RKO (cell line): ENCODE data around the gene SEMA7A.
A peak's percentile ranks its signal among the peaks of the same experiment; 100 is the strongest.
"Not testable (repeated sequence)": the region's sequence is repeated elsewhere in the genome, so short reads cannot be mapped to it uniquely, and the experiment has no call there.

Source experiments
- DNase-seq: peaks from one replicate; pipeline ENCODE4 v3.0.0-alpha.2; 2016; ENCODE audit warnings: low spot score

Gene SEMA7A, protein sequence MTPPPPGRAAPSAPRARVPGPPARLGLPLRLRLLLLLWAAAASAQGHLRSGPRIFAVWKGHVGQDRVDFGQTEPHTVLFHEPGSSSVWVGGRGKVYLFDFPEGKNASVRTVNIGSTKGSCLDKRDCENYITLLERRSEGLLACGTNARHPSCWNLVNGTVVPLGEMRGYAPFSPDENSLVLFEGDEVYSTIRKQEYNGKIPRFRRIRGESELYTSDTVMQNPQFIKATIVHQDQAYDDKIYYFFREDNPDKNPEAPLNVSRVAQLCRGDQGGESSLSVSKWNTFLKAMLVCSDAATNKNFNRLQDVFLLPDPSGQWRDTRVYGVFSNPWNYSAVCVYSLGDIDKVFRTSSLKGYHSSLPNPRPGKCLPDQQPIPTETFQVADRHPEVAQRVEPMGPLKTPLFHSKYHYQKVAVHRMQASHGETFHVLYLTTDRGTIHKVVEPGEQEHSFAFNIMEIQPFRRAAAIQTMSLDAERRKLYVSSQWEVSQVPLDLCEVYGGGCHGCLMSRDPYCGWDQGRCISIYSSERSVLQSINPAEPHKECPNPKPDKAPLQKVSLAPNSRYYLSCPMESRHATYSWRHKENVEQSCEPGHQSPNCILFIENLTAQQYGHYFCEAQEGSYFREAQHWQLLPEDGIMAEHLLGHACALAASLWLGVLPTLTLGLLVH

DNA sequence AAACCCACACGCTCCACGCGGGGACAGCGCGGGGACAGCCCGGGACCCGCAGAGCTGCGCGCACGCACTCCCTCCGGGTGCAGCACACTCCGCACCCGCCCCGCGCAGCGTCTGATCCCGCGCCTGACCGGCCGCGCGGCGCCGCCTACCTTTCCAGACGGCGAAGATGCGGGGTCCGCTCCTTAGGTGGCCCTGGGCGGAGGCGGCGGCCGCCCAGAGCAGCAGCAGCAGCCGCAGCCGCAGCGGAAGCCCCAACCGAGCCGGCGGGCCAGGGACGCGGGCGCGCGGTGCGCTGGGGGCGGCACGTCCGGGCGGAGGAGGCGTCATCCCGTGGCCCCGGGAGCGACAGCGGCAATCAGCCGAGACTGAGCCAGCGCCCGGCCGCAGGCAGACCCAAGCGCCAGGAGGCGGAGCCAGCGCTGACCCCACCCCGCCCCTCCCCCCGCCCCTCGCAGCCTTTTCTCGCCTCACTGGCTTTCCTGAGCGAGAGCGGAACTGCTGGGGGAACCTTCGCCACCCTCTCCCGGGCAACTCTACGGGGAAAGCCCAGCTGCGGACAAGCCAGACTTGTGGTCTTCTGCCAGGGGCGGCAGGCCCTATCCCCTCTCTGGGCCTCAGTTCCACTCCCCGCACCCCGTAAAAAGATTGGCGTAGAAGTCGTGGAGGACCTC lies at the start of gene SEMA7A:
Gene SEMA7A, minus strand, starts transcription at position 367 of the 671 bp plus-strand sequence. Its CDS starts 40 bp downstream, at position 327.
- DNase-seq: no peak

DNA sequence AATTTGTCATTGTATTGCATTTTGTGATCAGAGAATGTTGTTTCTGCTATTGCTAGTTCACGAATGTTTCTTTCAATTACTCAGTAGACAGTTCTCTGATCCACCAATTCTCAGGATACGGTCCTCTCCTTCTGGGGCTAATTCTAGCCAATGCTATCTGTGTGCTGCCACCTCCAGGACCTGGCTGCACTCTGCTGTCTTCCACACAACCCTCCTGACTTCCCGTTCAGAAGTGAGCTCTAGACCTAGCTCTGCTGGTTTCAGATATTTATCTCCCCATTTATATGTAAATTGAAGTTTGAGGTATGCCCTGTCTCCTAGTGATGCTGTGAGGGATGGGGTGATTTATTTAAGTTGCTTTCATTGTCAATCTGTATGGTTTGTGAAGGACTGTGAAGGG lies 48.9 kb upstream of the SEMA7A start:
- DNase-seq: peak; percentile 26

DNA sequence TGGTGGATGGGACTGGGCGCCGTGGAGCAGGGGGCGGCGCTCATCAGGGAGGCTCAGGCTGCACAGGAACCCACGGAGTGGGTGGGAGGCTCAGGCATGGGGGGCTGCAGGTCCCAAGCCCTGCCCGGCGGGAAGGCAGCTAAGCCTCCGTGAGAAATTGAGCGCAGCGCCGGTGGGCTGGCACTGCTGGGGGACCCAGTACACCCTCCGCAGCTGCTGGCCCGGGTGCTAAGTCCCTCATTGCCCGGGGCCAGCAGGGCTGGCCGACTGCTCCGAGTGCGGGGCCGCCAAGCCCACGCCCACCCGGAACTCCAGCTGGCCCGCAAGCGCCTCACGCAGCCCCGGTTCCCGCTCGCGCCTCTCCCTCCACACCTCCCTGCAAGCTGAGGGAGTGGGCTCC lies 46.6 kb upstream of the SEMA7A start:
- DNase-seq: not testable (repeated sequence)

DNA sequence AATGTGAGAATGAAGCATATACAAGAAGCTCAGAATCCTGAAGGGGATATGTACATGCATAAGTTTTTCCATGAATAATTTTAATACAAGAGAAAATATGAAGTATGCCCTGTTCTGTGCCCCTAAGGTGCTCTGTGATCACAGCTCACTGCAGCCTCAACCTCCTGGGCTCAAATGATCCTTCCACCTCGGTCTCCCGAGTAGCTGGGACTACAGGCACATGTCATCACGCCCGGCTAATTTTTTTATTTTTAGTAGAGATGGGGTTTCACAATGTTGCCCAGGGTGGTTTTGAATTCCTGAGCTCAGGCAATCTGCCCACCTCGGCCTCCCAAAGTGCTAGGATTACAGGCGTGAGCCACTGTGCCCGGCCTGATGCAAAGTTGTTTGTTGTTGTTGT lies 37.9 kb upstream of the SEMA7A start:
- DNase-seq: not testable (repeated sequence)

DNA sequence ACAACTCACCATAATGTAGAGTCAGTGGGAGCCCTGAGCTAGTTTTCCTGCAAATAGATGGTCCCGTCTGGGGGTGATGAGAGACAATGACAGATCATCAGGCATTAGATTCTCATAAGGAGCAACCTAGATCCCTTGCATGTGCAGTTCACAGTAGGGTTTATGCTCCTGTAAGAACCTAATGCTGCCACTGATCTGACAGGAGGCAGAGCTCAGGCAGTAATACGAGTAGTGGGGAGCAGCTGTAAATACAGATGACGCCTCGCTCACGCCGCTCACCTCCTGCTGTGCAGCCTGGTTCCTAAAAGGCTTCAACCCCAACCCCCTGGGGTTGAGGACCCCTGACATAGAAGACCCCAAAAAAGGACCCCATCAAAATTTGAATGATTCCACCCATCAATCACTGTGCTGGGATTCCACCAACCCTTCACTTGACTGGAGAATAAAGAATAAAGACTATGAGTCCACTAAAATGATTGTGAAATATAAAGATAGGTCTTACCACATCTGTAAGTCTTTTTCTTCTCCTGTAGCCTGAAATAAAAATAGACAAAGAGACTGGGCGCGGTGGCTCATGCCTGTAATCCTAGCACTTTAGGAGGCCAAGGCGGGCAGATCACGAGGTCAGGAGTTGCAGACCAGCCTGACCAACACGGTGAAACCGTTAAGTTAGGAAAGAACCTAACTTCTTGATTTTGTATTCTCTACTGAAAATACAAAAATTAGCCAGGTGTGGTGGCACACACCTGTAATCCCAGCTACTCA lies 37.1 kb upstream of the SEMA7A start:
- DNase-seq: no peak

DNA sequence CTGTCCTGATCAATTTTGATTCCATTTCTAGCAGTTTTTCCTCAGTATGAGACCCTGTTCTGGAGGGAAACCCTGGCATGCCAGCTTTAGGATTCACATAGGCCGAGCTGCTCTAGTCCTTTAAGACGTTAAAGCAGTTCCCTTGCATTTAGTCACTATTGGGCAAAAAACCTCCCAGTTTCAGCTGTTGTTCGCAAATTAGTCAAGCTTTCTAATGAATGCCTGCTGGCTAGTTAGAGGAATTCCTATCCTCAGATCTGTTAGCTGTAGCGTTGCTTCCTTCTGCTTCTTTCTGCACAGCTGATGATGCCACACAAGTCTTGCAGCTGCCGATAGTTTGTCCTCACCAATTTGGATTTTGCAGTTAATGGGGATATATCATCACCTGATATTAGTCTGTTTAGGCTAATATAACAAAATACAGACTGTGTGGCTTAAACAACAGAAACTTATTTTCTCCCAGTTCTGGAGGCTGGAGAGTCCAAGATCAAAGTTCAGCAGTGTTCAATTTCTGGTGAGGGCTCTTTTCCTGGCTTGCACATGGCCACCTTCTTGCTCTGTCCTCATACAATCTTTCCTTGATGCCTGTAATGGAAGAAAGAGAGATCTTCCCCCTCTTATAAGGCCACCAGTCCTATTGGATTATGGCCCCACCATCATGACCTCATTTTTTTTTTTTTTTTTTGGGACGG lies 34.7 kb upstream of the SEMA7A start:
- no peak for DNase-seq

DNA sequence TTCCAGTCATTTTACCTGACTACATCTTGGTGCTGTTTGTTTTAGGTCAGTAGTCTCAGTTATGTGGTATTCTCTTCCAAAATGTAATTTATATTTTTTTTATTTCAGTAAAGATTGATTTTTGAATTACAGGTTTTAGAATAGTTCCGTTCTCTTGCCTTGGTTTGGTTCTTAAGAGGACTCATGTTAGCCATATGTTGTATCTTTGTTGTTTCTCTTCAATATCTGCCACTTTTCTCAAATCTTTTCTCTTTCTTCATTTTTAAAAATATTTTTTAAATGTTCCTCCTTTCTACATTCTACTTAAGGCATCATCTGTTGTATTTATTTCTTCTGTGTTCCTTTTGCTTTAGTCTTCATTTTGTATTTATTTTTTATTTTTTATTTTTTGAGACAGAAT lies 32.8 kb upstream of the SEMA7A start:
- no peak for DNase-seq

DNA sequence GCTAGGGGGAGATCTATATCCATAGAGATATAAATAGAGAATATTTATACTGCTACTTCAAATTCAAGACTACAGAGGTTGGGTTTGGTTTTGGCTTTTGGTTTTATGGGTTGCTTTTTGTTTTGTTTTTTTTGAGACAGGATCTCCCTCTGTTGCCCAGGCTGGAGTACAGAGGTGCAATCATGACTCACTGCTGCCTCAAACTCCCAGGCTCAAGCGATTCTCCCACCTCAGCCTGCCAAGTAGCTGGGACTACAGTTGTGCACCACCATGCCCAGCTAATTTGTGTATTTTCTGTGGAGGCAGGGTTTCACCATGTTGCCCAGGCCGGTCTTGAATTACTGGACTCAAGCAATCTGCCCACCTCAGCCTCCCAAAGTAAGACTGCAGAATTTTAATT lies 31.1 kb upstream of the SEMA7A start:
- DNase-seq: no peak

DNA sequence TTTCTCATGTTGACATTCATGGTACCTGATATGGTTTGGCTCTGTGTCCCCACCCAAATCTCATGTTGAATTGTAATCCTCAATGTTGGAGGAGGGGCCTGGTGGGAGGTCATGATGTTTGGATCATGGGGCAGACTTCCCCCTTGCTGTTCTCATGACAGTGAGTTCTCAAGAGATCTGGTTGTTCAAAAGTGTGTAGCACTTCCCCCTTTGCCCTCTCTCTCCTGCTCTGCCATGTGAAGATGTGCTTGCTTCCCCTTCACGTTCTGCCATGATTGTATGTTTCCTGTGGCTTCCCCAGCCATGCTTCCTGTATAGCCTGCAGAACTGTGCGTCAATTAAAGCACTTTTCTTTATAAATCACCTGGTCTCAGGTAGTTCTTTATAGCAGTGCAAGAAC lies 30.5 kb upstream of the SEMA7A start:
- no peak for DNase-seq

DNA sequence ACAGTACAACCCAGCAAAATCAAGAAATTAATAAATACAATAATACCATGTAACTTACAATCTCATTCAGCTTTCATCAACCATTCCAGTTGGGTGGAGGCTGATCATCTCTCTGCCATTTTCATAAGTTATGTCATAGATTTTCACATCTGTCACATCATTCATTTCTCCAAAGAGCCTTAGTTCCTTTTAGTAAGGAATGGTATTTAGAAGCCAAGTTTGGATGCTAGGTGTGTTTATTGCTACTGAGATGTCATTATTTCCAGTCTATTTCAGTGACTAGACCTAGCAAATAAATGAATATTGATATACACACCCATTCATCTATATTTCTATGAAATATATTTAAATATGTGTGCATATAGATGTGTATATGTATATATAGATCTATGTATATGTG lies 29.9 kb upstream of the SEMA7A start:
- no peak for DNase-seq

DNA sequence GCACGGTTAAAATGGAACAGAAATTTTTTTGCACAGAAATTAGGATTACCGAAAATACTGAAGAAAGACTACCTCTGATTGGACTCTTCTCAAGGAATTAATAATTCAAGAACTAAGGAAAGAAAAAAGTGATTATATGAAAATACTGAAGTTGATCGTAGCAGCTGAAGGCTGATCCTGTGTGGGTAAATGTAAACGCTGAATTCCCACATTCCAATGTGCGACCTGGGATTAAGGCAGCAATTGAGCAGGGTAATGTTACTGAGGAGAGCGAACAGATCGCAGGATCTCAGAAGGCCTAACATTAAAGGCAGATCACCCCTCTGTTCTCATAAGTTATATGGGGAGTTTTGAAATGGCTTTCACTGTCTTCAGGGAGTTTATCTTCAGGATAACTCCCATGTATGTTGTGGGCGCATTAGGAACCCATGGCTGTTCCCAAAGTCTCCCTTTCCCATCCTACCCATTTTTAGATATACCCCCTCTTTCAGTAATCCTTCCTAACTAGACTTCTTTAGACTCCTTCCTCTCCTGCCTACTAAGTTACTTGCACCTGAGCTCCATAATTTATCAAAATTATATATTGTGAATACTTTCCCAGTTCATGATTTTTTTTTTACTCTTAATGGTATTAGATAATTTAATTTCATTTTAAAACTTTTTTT lies 28.2 kb upstream of the SEMA7A start:
- DNase-seq: peak; percentile 45

DNA sequence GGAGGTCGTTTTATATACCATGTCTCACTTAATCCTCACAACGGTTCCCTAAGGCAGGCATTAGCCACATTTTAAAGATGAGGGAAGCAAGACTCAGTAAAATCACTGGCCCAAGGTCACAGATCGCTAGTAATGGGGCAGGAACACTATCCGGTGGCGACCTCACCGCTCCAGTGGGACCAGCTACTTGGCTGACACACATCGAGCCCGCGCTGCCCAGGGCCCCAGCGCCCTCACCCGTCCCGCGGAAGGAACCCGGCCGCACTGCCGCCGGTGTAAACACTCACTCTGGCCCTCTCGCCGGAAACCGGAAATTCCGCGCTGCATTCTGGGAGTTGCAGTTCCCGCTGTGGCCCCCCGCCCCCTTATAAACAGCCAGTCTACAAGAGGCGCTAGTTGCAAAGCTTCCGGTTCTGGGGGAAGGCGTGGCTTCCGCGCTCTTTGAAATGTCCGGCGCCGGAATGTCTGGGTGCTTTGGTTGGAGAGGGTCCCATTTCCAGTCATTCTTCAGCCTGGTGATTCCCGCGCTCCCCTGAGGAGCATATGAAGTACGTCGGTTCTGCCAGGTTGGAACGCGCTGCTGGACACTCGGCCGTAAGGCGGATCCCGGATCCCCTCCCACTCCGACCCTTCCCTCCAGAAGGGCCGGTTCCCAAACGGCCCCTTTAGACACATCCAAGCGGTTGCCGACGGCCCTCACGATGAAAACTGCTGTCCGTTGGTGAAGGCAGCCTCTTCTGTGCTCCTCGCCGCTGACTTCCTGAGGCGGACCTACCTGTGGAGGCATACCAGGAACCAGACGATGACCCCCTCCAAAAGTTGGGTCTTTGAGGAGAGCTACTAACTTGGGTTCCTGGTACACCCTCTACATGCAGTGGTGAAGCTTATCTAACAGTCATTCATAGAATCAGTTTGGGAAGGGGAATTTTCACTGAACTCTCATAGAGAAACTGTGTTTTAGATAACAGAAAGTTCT lies 27.4 kb upstream of the SEMA7A start, which contains the start of gene UBL7:
Gene UBL7, minus strand, starts transcription at position 290 of the 976 bp plus-strand sequence. CDS start 2,293 bp downstream, outside the sequence.
- peak; percentile 98 for DNase-seq

DNA sequence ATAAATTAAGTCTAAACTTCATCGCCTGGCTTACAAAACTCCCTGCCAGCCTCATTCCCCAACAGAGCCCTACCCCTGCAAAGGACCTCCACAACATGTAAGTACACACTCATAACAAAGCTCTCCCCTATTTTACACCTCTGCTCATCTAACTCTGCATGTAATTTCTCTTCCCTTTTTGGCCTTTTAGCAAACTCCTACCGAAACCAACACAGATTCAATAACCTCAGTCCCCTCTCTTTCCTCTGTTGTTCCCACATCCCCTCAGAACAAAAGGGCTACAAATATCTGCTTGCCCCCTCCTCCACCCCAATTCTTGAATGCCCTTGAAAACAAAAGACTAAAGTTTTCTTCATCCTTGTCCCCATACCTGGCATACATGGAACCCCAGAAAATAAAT lies 26.5 kb upstream of the SEMA7A start:
- no peak for DNase-seq

DNA sequence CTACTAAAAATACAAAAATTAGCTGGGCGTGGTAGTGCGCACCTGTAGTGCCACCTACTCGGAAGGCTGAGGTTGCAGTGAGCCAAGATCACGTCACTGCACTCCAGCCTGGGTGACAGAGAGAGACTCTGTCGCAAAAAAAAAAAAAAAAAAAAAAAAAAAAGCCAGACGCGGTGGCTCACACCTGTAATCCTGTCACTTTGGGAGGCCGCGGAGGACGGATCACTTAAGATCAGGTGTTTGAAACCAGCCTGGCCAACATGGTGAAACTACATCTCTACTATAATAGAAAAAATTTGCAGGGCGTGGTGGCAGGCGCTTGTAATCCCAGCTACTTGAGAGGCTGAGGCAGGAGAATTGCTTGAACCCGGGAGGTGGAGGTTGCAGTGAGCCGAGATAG lies 26.0 kb upstream of the SEMA7A start:
- not testable (repeated sequence) for DNase-seq

DNA sequence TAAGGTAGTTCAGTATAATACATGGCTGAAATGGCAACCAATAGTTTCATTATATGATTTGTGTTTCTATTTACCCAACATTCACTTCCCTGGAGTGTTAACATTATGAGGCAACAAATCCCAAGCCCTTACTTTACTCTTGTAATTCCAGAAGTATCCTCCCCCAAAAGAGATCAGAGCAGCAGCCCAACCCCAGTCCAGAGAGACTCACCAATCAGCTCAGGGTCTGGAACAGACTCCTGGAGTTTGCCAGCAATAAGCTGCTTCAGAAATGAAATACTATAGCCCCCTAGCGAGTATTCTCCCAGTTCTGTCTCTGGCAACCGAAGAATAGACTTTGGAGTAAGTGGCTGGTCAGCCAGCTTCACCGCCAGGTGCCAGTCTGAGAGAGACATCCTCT lies 24.7 kb upstream of the SEMA7A start:
- no peak for DNase-seq

DNA sequence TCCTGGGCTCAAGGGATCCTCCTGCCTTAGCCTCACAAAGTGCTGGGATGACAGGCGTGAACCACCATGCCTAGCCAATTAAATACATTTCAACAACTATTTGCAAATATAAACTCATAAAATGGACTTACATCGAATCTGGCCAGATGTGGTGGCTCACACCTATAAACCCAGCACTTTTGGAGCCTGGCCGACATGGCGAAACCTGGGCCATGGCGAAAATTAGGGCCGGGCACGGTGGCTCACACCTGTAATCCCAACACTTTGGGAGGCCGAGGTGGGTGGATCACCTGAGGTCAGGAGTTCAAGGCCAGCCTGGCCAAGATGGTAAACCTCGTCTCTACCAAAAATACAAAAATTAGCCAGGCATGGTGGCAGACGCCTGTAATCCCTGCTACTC lies 23.3 kb upstream of the SEMA7A start:
- DNase-seq: not testable (repeated sequence)

DNA sequence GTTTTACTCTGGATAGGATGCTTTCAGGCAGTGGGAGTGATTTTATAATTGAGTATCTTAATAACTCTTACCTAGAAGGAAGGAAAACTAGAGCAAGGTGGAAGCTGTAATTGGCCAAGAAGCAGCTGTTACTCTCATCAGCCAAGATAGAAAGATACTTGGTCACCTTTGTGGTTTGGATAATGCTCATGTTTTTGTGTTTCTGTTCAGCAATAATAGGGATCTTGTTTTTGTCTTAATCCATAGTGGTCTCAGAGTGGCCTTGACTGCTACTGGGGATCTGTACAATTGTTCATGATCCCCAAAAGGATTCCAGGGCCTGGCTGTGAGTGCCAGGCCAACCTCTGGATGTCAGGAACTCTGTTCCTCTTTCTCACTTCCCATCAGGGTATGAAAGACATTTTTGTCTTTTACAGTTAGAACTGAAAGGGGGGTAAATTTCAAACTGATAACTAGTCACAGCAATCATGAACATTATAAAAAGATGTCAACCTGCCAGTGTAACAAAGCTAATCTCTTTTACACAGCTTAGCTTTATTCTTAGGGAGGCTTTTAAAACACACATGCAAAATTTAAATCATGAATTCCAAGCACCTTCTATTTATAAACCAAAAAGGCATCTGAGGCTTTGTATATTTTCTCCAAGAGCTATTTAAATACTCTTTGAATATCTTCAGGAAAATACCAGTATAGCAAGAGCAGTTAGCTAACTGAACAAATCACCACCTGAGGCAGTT lies 21.2 kb upstream of the SEMA7A start:
- no peak for DNase-seq

DNA sequence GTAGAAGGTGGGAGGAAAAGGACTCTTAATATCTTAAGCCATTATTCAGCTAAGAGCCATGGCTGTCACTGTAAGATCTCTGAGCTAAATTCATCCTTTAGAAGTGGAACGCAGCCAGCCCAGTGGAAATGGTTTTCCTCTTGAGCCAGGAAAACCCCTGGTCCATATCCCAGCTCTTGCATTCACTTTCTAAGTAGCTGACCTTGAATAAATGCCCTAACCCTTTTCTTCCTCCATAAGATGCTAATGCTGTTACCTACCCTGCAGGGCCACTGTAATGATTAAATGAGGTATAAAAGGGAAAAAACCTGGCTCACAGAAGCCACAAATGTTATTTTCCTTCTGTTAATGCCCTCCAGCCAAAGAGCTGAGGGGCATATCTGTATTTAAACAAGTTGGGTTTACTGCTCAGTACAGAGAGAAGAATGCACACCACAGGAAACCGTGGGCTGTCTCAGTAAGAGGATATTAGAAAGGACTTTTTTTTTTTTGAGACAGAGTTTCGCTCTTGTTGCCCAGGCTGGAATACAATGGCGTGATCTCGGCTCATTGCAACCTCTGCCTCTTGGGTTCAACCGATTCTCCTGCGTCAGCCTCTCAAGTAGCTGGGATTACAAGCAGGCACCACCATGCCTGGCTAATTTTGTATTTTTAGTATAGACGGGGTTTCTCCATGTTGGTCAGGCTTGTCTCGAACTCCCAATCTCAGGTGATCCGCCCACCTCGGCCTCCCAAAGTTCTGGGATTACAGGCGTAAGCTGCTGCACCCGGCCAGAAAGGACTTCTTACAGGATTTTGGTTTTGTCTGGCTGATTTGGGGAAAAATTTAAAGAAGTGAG lies 20.4 kb upstream of the SEMA7A start:
- DNase-seq: no peak
